Fibroblast of peridontal ligament (primary cell): ENCODE measurements around the gene FN1.

Experiments
- DNase-seq: peaks from one replicate; pipeline ENCODE4 v3.0.0-alpha.2; 2010; ENCODE audit errors: extremely low read depth

Gene FN1

GRCh38 chr2:215441560-215442400, 5.9 kb upstream of the FN1 start:
- no peak for DNase-seq

- DNase-seq = no peak
These were observed 4.2 kb upstream of the FN1 start for GRCh38 chr2:215439980-215440512.

- no peak for DNase-seq
These were observed 3.5 kb upstream of the FN1 start for GRCh38 chr2:215439404-215439803.

GRCh38 chr2:215437614-215438013, 1.7 kb upstream of the FN1 start:
- peak; percentile 72 for DNase-seq

GRCh38 chr2:215436705-215437565, 1.1 kb upstream of the FN1 start:
- peak; percentile 70 for DNase-seq

- DNase-seq = no peak
These were observed 493 bp downstream of the FN1 start for GRCh38 chr2:215435280-215435869.

GRCh38 chr2:215434447-215435279, 1.2 kb downstream of the FN1 start:
- peak; percentile 47 for DNase-seq

GRCh38 chr2:215432759-215433594, 2.9 kb downstream of the FN1 start:
- peak; percentile 50 for DNase-seq

GRCh38 chr2:215431778-215432758, 3.8 kb downstream of the FN1 start:
- peak; percentile 54 for DNase-seq

- no peak for DNase-seq
These were observed 4.6 kb downstream of the FN1 start for GRCh38 chr2:215431290-215431689.

GRCh38 chr2:215430528-215431187, 5.2 kb downstream of the FN1 start:
- peak; percentile 89 for DNase-seq

GRCh38 chr2:215429424-215429823, 6.4 kb downstream of the FN1 start:
- DNase-seq = peak; percentile 35

GRCh38 chr2:215428060-215428910, 7.6 kb downstream of the FN1 start:
- DNase-seq = peak; percentile 44

- DNase-seq = peak; percentile 43
These were observed 8.3 kb downstream of the FN1 start for GRCh38 chr2:215427585-215427984.

- DNase-seq = peak; percentile 52
These were observed 10.7 kb downstream of the FN1 start for GRCh38 chr2:215425021-215425782.

GRCh38 chr2:215423928-215424540, 11.8 kb downstream of the FN1 start:
- DNase-seq = peak; percentile 46
